ENCODE measurements around the gene BMI1.

BMI1 gene

DNA sequence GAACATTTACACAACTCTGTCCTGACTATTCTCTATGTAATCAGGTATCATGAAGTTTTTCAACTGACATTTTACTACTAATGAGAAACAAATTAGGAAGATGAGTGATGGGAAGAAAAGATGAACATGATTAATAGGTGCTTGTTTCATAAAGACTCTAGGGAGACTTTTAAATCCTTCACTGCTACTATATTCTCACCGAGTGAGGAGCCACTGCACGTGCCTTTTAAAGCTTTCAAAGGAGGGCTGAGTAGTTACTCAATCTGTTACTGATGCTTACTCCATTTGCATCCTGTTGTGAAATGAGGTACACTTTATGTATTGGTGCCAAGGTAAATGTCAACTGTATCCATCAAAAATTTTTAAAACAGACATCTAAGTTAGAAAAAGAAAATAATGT, 6.0 kb upstream of the BMI1 start:
- FAIRE-seq (no peak), DNase-seq (ENCODE audit: insufficient read length, low spot score) (no peak)
- TF ChIP-seq, protein P1, sequence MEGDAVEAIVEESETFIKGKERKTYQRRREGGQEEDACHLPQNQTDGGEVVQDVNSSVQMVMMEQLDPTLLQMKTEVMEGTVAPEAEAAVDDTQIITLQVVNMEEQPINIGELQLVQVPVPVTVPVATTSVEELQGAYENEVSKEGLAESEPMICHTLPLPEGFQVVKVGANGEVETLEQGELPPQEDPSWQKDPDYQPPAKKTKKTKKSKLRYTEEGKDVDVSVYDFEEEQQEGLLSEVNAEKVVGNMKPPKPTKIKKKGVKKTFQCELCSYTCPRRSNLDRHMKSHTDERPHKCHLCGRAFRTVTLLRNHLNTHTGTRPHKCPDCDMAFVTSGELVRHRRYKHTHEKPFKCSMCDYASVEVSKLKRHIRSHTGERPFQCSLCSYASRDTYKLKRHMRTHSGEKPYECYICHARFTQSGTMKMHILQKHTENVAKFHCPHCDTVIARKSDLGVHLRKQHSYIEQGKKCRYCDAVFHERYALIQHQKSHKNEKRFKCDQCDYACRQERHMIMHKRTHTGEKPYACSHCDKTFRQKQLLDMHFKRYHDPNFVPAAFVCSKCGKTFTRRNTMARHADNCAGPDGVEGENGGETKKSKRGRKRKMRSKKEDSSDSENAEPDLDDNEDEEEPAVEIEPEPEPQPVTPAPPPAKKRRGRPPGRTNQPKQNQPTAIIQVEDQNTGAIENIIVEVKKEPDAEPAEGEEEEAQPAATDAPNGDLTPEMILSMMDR (IDR thresholded peaks at IDR 0.05; ENCODE audit: insufficient read depth, missing control alignments): no peak

DNA sequence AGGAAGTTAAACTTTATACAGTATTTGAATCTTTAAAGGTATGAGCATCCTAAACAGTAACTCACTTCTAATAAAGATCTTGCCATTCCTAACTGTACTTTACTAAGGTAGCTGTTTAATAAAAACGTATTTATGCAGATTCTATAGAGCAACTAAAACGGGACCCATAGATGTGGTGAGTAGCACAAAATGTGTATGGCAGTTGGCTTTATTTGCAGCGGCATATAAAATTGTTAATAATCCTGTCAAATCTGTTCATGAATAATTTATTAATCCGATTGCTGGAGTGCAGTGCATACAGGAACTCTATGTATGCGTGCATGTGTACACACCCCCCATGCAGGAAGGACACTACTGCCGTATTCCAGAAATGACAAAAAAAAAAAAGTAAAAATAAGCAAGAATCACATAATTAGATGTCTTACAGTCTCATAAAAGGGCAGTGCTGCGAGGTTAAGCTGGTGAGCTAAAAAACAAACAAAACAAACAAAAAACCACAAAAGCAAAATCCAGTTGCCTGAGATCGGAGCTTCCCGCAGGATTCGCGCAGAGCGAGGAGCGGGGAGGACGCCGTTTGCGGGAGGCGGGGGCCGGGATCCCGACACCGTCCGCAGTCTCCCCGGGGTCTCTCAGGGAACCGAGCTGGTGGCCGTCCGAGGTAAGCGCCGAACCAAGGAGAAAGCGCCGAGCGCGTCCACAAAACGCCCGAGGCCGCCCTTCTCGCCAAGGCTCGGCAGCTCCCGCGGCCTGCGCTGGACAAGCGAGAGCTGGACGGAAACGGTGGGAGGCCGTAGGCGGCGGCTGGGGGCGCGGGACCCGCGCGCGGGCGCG, 5.2 kb upstream of the BMI1 start:
- FAIRE-seq: no peak
- TF ChIP-seq, protein P1 (IDR thresholded peaks at IDR 0.05; ENCODE audit: insufficient read depth, missing control alignments): no peak
- no peak for DNase-seq (ENCODE audit: insufficient read length, low spot score)

DNA sequence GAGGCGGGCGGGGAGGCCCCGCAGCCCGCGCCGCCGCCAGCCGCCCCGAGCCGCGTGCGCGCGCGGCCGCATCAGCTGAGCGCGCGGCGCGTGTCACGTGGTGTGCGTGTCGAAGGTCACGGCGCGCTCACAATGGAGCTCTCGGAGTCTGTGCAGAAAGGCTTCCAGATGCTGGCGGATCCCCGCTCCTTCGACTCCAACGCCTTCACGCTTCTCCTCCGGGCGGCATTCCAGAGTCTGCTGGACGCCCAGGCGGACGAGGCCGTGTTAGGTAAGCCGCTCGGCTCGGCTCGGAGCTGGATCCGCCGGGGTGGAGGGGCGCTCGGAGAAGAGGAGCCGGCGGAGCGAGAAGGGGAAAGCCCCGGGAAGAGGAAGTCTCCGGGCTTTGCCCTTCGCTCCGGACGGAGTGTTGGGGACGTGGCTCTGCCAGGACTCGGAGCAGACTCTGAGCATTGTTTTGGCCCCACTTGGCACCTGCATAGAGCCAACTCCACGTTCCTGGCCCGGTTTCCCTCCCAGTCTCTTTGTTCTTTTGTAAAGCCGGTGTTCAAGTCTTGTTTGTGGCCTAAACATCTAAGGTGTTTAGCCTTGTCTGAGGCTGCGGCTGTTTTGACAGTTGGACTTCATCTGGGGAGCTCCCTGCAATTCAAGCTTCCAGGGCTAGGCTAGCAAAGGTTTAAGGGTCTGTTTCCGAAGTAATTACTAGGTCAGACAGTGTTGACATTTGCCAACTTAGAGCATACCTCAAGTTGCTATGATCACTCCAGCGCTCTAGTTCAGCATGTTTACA, 4.4 kb upstream of the BMI1 start, which contains the start of gene COMMD3:
TSS of gene COMMD3 (plus strand) at position 103 of the 790 bp plus-strand sequence. CDS start at position 133, 30 bp downstream.
- no peak for DNase-seq (ENCODE audit: insufficient read length, low spot score)
- FAIRE-seq: no peak
- TF ChIP-seq, protein P1 (IDR thresholded peaks at IDR 0.05; ENCODE audit: insufficient read depth, missing control alignments): no peak

DNA sequence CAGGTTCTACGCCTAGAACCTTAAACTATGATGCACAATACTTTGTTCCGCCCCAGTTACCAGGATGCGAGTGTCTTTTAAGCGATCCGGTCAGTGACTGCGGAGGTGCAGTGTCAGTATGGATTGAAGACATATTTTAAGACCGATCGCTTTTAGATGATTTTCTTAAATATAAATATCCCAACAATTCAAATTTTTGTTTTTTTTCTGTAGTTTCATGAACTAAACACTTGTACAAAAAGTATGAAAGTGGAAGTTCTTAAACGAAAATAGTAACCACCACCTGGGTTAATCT, 3.9 kb upstream of the BMI1 start:
- FAIRE-seq (no peak), DNase-seq (ENCODE audit: insufficient read length, low spot score) (no peak)
- TF ChIP-seq, protein P1 (IDR thresholded peaks at IDR 0.05; ENCODE audit: insufficient read depth, missing control alignments): no peak

DNA sequence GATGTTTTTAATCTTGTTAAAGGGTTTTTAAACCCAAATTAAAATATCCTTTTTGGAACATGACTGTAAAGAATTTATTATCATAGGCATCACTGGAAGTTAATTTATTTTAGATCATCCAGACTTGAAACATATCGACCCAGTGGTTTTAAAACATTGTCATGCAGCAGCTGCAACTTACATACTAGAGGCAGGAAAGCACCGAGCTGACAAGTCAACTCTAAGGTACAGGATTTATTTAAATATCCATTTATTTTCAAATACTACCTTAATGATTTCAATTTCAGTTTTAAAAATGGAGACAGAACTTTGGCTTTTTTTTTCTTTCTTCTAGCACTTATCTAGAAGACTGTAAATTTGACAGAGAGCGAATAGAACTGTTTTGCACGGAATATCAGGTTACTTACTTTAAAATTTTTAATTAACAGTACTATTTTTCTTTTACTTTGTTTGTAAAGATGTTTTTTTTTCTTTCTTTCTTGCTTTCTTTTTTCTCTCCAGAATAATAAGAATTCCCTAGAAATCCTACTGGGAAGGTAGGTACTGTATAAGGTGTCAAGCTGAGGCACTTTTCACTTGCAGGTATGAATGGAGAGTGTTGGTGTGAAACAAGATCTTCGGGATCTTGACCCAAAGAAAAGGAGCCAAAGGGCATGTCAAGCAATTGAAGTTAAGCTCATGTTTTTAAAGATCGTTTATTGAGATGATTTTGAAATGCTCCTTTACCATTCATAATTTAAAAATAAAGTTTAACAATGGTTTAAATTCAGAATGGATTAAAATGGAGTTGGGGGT, 2.9 kb upstream of the BMI1 start:
- FAIRE-seq: no peak
- TF ChIP-seq, protein P1 (IDR thresholded peaks at IDR 0.05; ENCODE audit: insufficient read depth, missing control alignments): no peak
- no peak for DNase-seq (ENCODE audit: insufficient read length, low spot score)

DNA sequence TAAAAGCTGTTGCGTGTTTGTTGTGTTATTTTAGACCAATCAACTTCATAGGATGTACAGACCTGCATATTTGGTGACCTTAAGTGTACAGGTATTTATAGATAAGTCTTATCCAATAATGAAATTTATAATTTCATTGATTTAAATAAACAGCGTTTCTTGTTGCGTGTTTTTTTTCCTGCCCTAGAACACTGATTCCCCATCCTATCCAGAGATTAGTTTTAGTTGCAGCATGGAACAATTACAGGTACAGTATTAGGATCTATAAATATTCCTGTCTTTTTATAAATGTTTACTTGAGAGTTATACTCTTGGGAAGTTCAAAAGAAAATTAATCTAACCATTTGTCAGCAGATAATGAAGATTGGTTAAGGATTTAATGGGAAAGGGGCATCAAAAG, 2.1 kb upstream of the BMI1 start:
- FAIRE-seq (no peak), DNase-seq (ENCODE audit: insufficient read length, low spot score) (no peak)
- TF ChIP-seq, protein P1 (IDR thresholded peaks at IDR 0.05; ENCODE audit: insufficient read depth, missing control alignments): no peak
